DMS53 treated with DMSO at 0.1 percent for 48 hours (cell line): ENCODE measurements around the gene WDR44.
"Not testable (repeated sequence)": the region's sequence is repeated elsewhere in the genome, so short reads cannot be mapped to it uniquely, and the experiment has no call there.

ENCODE experiments used
- DNase-seq: peaks from one replicate; lab custom pipeline; 2025; ENCODE audit not compliant: unreplicated experiment; lab: John Stamatoyannopoulos, UW

The WDR44 gene

DNA sequence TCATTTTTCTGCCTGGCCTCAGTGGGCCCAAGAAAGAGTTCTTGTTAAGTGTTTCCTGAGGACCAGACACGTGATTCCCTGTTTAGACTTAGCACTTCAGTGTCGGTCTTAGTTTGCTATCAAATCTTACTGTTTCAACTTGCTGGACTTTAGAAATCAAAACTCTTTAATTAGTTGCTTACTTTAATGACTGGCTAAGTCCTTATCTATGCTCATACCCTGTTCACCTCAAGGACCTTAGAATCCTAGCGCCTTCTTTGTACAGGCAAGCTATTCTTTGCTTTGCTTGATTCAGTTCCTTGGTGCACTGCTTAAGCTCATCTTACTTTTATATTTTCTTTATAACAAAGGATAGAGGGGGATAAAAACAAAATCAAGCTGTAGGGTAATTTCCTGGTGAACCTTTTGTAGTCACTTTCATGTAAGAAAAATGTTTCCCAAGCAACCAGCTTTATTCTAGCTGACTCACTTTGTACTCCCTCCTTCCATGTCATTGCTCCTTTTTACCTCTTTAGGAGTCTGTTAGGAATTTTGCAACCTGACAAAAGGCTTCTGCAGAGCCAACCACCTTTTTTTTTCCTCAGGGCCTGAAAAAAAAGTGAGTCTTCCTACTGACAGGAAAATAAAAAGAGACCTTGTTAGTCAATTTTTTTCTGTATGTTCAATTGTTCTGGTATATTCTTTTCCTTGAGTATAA lies 14.7 kb downstream of the WDR44 start:
- DNase-seq: no peak

DNA sequence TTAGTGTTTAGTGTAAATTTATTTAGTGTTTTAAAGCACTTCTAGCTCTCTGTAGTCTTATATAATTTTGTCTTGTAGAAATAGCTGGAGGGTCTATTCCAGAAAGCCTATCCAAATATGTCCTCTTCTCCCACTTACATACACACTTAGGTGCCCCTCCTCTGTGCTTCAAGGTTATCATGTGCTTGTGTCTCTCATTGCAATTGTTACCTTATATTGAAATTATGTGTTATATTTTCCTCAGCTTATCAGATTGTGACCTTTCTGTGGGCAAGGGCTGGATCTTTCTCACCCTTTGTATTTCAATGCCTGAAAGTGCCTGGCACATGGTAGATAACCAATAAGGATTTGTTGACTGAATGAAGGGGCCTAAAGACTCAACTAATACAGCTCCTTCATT lies 18.4 kb downstream of the WDR44 start:
- DNase-seq: no peak

DNA sequence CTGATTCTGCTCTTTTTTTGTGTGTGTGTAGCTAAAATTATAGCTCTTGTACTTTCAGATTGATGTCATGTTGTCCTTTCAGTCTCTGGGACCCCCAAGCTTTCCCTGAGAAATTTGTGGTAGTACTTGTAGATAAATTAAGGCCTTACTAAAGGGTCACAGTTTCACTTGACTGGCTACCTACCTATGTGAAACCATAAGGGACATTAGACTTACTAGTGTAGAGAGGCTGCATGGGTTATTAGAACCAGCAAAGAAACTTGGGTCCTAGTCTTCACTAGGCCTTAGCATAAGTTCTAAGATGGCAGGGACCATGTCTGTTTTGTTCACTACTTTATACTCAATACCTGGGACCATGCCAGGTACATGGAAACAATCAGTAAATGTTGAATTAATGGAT lies 21.4 kb downstream of the WDR44 start:
- no peak for DNase-seq

DNA sequence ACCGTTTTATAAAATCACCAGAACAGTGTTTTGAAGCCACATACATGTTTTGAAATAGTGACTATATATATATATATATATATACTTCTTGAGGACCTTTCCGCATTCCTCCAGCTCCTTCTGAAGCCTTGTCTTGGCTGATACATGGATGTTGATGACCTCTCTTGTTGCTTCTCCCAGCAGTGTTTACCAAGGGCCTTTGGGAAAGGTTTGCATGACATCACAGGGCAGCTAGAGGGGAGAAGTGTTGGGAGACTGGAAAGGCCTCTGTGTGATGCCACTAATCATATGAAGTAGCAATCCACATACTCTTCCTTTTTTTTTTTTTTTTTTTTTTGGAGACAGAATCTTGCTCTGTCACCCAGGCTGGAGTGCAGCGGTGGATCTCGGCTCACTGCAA lies 22.5 kb downstream of the WDR44 start:
- DNase-seq: no peak

DNA sequence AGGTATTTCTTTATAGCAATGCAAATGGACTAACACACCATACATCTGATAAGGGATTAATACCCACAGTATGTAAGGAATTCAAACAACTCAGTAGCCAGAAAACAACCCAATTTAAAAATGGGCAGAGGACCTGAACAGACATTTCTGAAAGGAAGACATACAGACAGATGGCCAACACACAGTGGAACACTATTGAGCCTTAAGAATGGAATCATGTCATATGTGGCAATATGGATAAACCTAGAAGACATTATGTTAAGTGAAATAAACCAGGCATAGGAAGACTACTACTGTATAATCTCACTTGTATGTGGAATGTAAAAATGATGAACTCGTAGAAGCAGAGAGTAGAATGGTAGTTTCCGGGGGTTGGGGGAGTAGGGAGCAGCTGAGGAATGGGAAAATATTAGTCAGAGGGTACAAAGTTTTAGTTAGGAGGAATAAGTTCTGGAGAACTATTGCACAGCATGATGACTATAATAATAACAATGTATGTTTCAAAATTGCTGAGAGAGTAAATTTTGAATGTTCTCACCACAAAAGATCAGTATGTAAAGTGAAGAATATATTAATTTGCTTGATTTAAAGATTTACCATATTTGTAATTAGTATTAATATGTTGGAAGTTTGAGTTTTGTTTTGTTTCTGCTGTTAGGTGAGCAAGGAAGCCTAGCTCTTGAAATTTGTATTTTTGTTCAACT lies 25.2 kb downstream of the WDR44 start:
- DNase-seq: no peak

DNA sequence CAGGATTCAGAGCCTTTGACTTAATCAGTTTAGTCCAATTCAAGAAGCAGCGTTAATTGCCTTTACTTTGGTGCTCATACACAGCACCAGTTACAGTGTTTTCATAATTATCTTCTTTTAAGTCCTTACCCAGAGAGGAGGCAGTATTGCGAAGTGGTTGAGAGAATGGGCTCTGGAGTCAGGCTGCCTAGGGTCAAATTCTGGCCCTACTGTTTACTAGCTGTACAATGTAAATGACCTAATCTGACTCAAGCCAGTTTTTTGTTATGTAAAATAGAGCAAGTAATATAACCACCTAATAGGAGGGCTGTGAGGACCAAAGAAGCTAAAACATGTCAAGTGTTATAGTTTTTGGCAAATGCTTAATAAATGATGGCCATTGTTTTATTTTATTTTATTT lies 27.6 kb downstream of the WDR44 start:
- no peak for DNase-seq

DNA sequence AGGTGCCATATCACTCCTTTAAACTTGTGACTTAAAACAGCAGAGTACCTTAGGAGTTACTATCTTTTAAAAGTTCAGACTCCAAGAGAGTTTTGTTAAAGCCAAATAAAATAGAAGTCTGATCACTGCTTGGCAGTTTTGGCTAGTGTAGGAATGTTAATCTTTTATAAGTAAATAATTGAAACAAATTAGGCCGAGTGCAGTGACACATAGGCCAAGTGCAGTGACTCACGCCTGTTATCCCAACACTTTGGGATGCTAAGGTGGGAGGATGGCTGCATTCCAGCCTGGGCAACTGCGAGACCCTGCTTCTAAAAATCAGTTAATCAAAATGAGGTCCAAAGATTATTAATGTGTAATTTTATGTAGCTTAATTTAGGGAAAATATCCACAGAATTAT lies 37.2 kb downstream of the WDR44 start:
- DNase-seq: no peak

DNA sequence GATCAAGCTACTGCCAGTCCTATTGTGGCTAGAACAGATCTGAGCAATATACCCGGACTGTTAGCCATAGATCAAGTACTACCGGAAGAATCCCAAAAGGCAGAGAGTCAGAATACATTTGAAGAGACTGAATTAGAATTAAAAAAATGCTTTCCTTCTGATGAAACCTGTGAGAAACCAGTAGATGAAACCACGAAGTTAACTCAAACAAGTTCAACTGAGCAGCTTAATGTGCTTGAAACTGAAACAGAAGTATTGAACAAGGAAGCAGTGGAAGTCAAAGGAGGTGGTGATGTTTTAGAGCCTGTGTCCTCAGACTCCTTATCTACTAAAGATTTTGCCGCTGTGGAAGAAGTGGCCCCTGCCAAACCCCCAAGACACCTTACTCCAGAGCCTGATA lies 46.8 kb downstream of the WDR44 start:
- DNase-seq: no peak

DNA sequence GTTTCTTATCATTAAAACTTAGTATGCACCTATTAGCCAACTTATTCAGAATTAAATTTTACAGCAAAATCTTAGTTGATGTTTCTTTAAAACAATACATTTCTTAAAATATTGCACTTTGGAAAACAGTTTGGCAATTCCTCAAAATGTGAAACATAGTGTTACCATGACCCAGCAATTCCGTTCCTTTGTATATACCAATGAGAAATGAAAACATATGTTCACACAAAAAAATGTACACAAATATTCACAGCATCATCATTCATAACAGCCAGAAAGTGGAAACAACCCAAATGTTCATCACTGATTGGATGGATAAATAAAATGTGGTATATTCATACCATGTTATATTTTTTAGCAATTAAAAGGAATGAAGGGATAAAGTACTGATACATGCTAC lies 50.2 kb downstream of the WDR44 start:
- no peak for DNase-seq

DNA sequence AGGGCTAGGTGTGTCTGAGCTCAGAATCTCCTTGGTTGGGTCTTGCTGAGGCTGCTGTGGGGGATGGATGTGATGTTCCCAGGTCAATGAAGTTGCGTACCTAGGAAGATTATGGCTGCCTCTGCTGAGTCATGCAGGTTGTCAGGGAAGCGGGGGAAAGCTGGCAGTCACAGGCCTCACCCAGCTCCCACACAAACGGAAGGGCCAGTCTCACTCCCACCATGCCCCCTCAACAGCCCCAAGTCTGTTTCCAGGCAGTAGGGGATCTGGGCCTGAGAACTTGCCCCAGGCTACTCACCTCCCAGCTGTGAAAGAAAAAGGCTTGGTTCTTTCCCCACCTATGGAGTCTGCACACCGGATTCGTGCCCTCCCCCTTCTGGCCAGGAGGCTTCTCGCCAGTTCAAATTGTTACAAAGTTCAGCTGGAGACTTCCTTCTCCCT lies 72.9 kb downstream of the WDR44 start:
- no peak for DNase-seq

DNA sequence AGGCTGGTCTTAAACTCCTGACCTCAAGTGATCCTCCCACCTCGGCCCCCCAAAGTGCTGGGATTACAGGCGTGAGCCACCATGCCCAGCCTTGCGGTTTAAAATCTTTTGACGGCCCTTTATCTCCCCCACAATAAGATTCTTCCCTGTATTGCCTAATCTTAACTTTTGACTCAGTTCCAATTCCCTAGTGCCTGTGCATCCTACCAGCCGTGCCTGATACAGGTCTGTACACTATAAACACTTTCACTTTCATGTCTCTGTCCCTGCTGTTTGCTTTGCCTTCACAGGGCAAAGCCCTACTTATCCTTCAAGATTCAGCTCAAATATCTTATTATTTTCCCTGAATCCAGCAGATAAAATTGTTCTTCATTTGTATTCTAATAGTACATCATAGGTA lies 74.6 kb downstream of the WDR44 start:
- DNase-seq: peak; percentile 1

DNA sequence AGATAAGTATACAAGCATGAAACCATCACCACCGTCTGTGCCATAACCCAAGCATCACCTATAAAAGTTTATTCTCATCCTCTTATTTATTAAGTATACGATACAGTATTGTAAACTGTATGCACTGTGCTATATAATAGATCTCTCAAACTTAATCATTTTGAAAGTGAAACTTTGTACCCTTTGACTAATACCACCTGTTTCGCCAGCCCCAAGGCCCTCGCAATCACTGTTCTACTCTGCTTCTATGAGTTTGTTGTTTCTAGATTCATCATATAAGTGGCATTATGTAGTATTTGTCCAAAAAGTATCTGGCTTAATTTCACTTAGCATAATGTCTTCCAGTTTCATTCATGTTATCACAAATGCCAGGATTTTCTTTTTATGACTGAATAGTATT lies 77.7 kb downstream of the WDR44 start:
- DNase-seq: no peak

DNA sequence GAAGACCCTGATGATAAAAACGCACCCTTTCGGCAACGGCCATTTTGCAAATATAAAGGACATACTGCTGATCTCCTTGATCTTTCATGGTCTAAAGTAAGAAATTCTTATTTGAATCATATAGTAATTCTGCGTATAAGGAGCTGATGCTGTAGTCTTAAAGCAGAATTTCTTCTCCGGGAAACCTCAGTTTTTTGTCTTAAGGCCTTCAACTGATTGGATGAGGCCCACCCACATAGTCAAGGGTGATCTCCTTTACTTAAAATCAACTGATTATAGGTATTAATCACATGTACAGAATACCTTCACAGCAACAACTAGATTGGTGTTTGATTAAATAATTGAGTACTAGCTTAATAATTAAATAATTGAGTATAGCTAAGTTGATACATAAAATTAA lies 86.9 kb downstream of the WDR44 start:
- no peak for DNase-seq

DNA sequence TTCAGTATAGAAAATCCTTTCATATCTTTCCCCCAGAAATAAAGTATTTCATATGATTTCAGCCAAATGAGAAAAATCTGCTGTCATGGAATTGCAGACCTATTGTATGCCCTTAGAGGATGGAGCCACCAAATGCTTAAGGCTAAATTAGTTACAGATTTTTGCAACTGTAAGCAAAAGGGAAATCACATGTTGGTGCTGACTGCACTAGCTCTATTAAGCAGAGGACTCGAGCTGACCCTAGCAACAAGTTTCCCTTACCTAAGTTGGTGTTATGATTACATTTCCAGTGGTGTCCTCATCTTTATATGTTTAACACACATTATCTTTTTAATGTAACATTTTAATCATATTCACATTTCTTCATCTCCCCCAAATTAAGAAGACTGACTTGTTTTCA lies 91.4 kb downstream of the WDR44 start:
- DNase-seq: no peak

DNA sequence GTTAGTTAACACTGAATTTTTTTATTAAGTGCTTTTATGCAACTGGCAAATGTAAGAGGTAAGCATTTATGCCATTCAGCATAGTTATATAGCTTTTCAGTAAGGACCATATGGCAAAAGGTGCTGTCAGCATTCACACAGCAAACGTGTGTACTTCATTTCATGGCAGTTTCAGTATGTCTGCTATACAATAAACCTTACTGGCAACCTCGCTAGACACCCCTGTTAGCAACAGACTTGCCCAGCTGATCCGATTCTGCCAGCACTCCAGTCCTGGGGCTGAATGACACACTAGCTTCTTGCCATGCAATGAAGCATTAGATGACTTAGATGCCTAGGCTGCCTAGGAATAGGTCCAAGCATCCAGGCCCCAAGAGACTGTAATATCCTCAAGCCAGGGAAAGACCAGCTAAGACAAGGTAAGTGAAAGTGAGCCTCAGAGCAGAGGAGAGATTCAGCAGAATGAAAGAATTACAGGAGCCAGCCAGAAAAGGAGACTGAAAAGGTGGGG lies 102.4 kb downstream of the WDR44 start:
- no peak for DNase-seq

DNA sequence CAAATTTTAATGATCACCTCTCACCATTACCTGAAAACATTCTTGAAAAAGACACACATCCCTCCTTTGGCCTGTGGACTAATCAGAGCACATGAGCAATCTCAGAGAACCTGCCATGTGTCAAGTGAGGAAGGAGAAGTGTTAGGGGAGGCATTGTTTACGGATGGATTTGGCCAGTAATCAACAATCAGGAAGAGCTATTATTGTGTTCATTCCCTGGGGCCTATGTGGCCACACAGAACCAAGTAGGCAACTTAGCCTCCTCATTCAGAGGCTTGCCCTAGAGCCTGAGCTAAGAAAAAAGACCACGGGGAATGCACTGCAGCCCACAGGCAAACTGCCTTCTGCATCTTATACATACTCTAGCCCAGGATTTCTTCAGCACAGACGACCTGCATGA lies 109.1 kb downstream of the WDR44 start:
- DNase-seq: no peak

DNA sequence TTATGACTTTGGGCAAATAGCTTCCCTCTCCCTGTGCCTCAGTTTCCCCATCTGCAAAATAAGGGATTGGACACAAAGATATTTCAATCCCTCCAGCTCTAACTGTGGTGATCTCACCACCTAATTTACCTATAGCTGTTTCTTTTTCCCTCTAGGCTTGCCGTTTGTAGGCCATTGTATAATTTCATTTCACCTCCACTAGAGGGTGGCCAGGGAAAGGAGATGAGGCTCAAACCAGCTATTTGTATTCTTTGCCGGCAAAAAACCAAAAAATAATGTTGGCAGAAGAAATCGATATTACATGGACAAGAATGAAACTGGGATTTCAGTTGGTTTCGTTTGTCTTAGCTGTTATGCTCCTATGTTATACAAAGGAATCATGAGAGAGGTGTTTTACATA lies 113.6 kb downstream of the WDR44 start:
- DNase-seq: peak; percentile 55

DNA sequence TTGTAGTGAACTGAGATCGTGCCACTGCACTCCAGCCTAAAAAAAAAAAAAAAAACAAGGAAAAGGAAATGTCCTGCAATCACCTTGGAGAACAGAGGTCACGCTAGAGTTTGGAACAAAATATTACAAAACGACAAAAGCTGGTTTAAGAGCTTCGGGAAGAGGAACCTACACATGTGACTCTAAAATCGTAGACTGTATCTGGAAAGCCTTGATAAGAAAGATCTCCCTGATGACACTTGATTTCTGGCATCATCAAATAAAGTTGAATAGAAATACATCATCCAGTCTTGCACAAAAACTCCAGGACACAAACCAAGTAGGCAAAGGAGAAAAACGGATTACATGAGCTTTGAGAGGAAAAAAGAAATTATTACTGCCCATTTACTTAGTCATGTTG lies 118.6 kb downstream of the WDR44 start:
- DNase-seq: no peak

DNA sequence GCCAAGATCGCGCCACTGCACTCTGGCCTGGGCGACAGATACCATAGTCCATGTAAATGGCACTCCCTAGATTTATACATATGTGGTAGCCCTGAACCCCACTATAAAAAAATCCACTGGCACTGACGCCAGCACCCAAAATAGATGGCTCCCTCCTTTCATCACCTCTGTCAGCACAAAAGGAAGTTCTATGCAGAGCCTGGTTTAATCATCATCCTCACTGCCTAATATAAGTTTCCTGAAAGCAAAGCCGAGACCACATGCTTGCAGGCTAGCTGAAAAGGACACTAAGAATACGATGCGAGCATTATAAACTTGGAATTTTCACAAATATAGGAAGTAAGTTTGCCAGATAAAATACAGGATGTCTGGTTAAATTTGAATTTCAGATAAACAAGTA lies 122.2 kb downstream of the WDR44 start:
- DNase-seq: no peak

DNA sequence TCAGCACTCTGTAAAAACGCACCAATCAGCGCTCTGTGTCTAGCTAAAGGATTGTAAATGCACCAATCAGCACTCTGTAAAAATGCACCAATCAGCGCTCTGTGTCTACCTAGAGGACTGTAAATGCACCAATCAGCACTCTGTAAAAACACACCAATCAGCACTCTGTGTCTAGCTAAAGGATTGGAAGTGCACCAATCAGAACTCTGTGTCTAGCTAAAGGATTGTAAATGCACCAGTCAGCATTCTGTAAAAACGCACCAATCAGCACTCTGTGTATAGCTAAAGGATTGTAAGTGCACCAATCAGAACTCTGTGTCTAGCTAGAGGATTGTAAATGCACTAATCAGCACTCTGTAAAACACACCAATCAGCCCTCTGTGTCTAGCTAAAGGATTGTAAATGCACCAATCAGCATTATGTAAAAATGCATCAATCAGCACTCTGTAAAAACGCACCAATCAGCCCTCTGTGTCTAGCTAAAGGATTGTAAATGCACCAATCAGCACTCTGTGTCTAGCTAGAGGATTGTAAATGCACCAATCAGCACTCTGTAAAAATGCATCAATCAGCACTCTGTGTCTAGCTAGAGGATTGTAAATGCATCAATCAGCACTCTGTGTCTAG lies 124.9 kb downstream of the WDR44 start:
- DNase-seq: not testable (repeated sequence)

DNA sequence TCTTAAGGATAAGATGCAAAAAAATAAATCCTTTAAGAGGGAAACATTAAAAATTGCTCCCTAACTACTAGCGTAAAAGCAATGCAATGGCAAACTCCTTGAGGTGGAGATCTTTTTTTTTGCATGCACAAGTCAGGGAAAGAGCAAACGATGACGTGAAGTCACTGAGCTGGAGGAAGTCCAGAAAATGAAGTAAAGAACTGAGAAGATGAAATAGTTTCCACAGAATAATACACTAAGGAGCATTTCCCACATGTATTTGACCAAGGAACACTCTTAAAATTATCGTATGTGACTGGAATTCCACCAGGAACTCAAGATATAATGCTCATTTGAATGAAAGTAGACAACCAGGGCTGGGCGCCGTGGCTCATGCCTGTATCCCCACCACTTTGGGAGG lies 128.7 kb downstream of the WDR44 start:
- no peak for DNase-seq

DNA sequence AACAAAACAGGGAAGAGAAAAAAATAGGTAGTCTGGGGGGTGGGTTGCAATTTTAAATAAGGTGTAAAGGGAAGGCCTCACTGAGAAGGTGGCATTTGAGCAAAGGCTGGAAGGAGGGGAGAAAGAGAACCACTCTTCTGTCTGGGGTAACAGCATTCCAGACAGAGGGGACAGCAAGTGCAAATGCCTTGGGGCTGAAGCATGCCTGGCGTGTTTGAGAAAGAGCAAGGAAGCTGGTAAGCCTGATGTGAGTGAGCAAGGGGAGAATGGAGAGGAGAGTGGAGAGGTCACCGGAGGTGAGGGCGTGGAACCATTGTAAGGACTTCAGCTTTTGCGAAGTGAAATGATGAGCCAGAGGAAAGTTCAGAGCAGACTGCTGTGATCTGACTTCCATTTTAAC lies 130.0 kb downstream of the WDR44 start:
- no peak for DNase-seq
